T-helper 9 cell (primary cell): Measurements from ENCODE around the gene PHF20.
"Not testable (repeated sequence)": the region's sequence is repeated elsewhere in the genome, so short reads cannot be mapped to it uniquely, and the experiment has no call there.

Experiments used
- DNase-seq: peaks from one replicate; pipeline ENCODE4 v3.0.0-alpha.2; 2020

Gene PHF20

GRCh38 chr20:35783811-35784210, 12.0 kb downstream of the PHF20 start:
- DNase-seq, result not testable (repeated sequence)

- DNase-seq, result not testable (repeated sequence)
Measured at GRCh38 chr20:35785541-35785940, 13.7 kb downstream of the PHF20 start.

GRCh38 chr20:35788796-35789195, 17.0 kb downstream of the PHF20 start:
- no peak for DNase-seq

GRCh38 chr20:35791097-35791496, 19.3 kb downstream of the PHF20 start:
- DNase-seq, result no peak

- no peak for DNase-seq
Measured at GRCh38 chr20:35791821-35792220, 20.0 kb downstream of the PHF20 start.

GRCh38 chr20:35792740-35793139, 20.9 kb downstream of the PHF20 start:
- DNase-seq, result no peak

GRCh38 chr20:35796571-35796970, 24.8 kb downstream of the PHF20 start:
- DNase-seq, result no peak

GRCh38 chr20:35801865-35802264, 30.1 kb downstream of the PHF20 start:
- DNase-seq, result no peak

GRCh38 chr20:35806075-35806474, 34.3 kb downstream of the PHF20 start:
- no peak for DNase-seq

- no peak for DNase-seq
Measured at GRCh38 chr20:35807877-35808276, 36.1 kb downstream of the PHF20 start.

GRCh38 chr20:35820715-35821114, 48.9 kb downstream of the PHF20 start:
- DNase-seq, result no peak

GRCh38 chr20:35821807-35822242, 50.0 kb downstream of the PHF20 start:
- no peak for DNase-seq

- no peak for DNase-seq
Measured at GRCh38 chr20:35823147-35823546, 51.3 kb downstream of the PHF20 start.

- no peak for DNase-seq
Measured at GRCh38 chr20:35823937-35824336, 52.1 kb downstream of the PHF20 start.

GRCh38 chr20:35826397-35826998, 54.7 kb downstream of the PHF20 start:
- no peak for DNase-seq

GRCh38 chr20:35828434-35828833, 56.6 kb downstream of the PHF20 start:
- no peak for DNase-seq

GRCh38 chr20:35828916-35829315, 57.1 kb downstream of the PHF20 start:
- DNase-seq, result no peak

GRCh38 chr20:35830264-35830663, 58.4 kb downstream of the PHF20 start:
- DNase-seq, result no peak

GRCh38 chr20:35831029-35831428, 59.2 kb downstream of the PHF20 start:
- DNase-seq, result no peak

- DNase-seq, result no peak
Measured at GRCh38 chr20:35831971-35832370, 60.2 kb downstream of the PHF20 start.

GRCh38 chr20:35833241-35833640, 61.4 kb downstream of the PHF20 start:
- no peak for DNase-seq

- no peak for DNase-seq
Measured at GRCh38 chr20:35837577-35838195, 65.9 kb downstream of the PHF20 start.

- DNase-seq, result no peak
Measured at GRCh38 chr20:35838205-35838604, 66.4 kb downstream of the PHF20 start.

GRCh38 chr20:35839904-35840303, 68.1 kb downstream of the PHF20 start:
- no peak for DNase-seq

- DNase-seq, result no peak
Measured at GRCh38 chr20:35840421-35840820, 68.6 kb downstream of the PHF20 start.
